ENCODE data around the gene CENPP.

The CENPP gene

DNA sequence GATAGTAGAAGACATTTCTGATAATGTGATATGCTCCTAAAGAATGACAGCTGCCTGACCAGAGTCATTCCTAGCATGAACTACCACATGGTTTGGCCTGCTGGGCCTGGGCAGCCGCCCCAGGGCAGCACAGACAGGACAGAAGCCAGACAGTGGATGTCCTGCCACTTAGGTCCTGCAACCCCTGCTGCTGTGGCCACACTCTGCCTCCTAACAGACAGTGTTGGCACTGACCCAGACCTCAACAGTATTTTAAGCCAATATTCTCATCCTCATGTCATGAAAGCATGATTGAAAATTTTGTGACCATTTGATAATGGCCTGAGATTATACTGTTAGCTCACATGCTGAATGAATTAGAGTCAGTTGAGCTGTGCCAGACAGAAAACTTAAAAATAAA lies 15.8 kb downstream of the CENPP start:
- Histone ChIP-seq H3K36me3 (ENCODE audit: control insufficient read depth, insufficient read depth, low read length) (peaks cover 35% of the 10 kb centered on the region), H3K27me3 (ENCODE audit: control insufficient read depth, insufficient read depth, low read length) (no peaks in the 10 kb centered on the region), H3K4me1 (ENCODE audit: control insufficient read depth, insufficient read depth, low read length) (no peaks in the 10 kb centered on the region), H3K9ac (ENCODE audit: low read length) (no peak overlapping the region), H3K4me3 (ENCODE audit: low read depth, low read length) (no peak overlapping the region), H3K9me3 (ENCODE audit: control insufficient read depth, insufficient read depth, low read depth, low read length) (peaks cover 4% of the 10 kb centered on the region; the same call in 1 of the 2 replicates), H3K27ac (ENCODE audit: low read depth, low read length) (no peak overlapping the region)

DNA sequence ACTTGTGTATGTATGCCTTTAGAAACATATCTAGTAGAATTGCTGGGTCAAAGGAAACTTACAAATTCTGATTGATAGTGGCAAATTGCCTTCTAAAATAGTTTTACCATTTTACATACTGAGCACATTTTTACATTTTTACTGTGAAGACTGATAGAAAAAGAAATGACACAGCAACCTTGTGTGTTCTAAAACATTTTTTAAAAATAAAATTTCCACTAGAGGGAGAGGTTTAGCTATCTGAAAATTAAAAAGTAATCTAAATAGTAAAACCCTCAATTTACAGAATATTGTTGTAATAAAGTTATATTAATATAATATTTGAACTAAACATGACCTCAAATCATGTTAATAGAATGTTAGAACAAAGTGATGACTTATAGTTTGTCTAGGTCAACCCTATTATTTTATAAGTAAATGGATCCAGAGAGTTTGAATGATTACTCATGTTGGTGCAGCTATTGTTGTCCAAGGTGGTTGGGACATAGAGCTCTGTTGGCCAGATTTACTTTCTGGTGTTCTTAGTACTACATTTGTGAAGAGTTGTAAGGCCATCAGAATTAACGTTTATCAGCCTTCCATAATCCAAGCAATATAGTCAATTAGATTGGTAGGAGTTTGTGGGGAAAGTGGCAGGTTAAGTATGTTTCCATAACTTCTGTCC lies 17.2 kb downstream of the CENPP start:
- Histone ChIP-seq H3K4me1 (ENCODE audit: control insufficient read depth, insufficient read depth, low read length) (no peaks in the 10 kb centered on the region), H3K9ac (ENCODE audit: low read length) (no peak overlapping the region), H3K9me3 (ENCODE audit: control insufficient read depth, insufficient read depth, low read depth, low read length) (peaks cover 4% of the 10 kb centered on the region; the same call in 1 of the 2 replicates), H3K27me3 (ENCODE audit: control insufficient read depth, insufficient read depth, low read length) (no peaks in the 10 kb centered on the region), H3K27ac (ENCODE audit: low read depth, low read length) (no peak overlapping the region), H3K4me3 (ENCODE audit: low read depth, low read length) (no peak overlapping the region), H3K36me3 (ENCODE audit: control insufficient read depth, insufficient read depth, low read length) (peaks cover 27% of the 10 kb centered on the region)

DNA sequence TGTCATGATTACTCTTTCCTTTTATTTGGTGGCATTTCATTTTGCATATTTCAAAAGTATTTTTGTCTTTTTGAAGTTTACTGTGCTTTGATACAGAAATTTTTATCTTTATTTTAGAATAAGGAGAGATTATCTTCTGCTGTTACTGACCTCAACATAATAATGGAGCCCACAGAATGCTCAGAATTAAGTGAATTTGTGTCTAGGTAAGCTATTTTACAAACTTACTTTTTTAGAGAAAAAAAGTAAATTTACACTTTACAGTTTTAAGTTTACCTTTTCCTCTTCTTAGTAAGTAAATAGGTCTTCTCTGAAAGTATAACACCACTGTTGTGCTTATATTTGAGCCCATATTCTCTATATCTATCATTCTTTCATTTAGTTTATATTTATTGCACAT lies 19.8 kb downstream of the CENPP start:
- no peak overlapping the region for H3K4me3 ChIP-seq (ENCODE audit: low read depth, low read length)
- no peak overlapping the region for H3K9ac ChIP-seq (ENCODE audit: low read length)
- H3K36me3 ChIP-seq (ENCODE audit: control insufficient read depth, insufficient read depth, low read length), result 0 out of 2 replicates have a peak, but pooled peaks cover 5% of the 10 kb centered on the region
- H3K27me3 ChIP-seq (ENCODE audit: control insufficient read depth, insufficient read depth, low read length), result no peaks in the 10 kb centered on the region
- H3K9me3 ChIP-seq (ENCODE audit: control insufficient read depth, insufficient read depth, low read depth, low read length), result peaks cover 4% of the 10 kb centered on the region; the same call in 1 of the 2 replicates
- H3K4me1 ChIP-seq (ENCODE audit: control insufficient read depth, insufficient read depth, low read length), result no peaks in the 10 kb centered on the region
- H3K27ac ChIP-seq (ENCODE audit: low read depth, low read length), result no peak overlapping the region

DNA sequence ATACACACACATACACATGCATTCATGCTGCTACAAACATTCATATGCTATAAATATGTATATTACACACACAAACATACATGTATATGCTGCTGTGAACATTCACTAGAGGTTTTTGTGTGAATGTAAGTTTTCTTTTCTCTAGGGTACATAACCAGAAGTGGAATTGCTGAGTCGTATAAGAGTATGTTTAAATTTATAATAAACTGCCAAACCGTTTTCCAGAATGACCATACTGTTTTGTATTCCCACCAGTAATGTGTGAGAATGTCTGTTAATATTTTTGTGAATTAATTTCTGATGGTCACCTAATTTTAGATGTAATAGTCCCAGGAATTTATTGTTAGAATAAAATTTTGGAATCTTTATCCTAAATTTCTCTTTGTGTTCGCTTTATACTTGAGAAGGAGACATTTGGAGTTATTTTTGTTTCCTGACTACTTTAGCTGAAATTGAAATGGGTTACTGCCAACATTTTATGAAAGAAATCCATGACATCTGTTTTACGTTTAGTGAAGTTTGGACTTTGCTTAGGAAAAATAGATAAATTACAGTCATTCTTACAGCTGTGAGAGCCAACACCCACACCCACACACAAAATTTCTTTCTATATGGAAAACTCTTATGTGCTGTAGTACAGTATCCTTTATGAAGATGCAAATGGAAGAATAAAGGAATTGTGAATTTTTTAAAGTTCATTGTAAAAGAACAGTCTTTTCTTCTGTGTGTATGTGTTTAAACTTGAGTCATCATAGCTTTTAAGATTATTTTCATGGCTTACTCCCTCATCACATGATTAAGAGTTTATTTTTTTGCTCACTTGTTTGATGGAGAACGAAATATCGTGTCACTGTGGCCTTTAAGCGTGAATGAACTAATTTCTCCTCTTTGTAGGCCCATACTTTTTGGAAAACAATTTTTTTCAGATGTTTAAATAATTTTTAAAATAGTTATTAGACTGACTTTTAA lies 24.3 kb downstream of the CENPP start:
- no peaks in the 10 kb centered on the region for H3K36me3 ChIP-seq (ENCODE audit: control insufficient read depth, insufficient read depth, low read length)

DNA sequence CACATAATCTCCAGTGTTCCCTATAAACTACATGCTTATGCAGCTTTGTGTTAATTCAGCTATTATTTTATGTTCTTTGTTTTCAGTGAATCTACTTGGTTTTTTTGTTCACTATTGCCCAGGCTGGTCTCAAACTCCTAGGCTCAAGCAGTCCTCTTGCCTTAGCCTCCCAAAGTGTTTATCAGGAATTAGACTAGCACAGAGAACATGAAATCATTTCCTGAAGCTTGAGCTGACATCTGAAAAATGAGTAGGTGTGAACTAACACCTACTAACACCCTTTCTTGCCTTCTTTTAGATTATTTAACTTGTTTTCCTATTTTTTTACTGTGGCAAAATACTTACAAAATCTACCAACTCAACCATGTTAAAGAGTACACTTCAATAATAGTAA lies 25.0 kb downstream of the CENPP start:
- Histone ChIP-seq H3K9ac (ENCODE audit: low read length) (no peak overlapping the region), H3K9me3 (ENCODE audit: control insufficient read depth, insufficient read depth, low read depth, low read length) (peaks cover 21% of the 10 kb centered on the region), H3K4me3 (ENCODE audit: low read depth, low read length) (no peak overlapping the region)

More for the DNA sequence above, 24.3 kb downstream of the CENPP start:
- Histone ChIP-seq H3K27ac (ENCODE audit: low read depth, low read length) (no peak overlapping the region), H3K27me3 (ENCODE audit: control insufficient read depth, insufficient read depth, low read length) (no peaks in the 10 kb centered on the region), H3K4me1 (ENCODE audit: control insufficient read depth, insufficient read depth, low read length) (no peaks in the 10 kb centered on the region), H3K4me3 (ENCODE audit: low read depth, low read length) (no peak overlapping the region), H3K9ac (ENCODE audit: low read length) (no peak overlapping the region), H3K9me3 (ENCODE audit: control insufficient read depth, insufficient read depth, low read depth, low read length) (peaks cover 16% of the 10 kb centered on the region)

DNA sequence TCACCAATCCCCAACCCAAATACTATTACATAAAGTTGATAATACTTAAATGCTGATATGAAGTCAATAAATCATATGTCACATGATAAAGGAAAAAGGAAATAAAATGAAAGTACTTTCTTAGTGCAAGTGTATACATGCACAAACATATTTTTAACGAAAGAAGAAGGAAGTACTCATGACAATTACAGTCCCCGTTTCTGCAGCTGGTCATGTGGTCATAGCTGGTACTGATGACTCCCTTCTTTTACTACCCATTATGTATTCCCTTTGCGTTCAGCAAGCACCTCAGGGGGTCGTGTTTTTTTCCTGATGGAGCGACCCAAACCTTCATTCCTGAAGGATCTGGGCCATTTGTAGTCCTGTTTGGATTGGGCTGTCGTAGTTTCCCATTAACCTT lies 27.3 kb downstream of the CENPP start:
- H3K9me3 ChIP-seq (ENCODE audit: control insufficient read depth, insufficient read depth, low read depth, low read length), result peaks cover 30% of the 10 kb centered on the region
- H3K9ac ChIP-seq (ENCODE audit: low read length), result no peak overlapping the region
- H3K27me3 ChIP-seq (ENCODE audit: control insufficient read depth, insufficient read depth, low read length), result no peaks in the 10 kb centered on the region
- no peaks in the 10 kb centered on the region for H3K4me1 ChIP-seq (ENCODE audit: control insufficient read depth, insufficient read depth, low read length)
- no peak overlapping the region for H3K4me3 ChIP-seq (ENCODE audit: low read depth, low read length)
- H3K27ac ChIP-seq (ENCODE audit: low read depth, low read length), result no peak overlapping the region
- no peaks in the 10 kb centered on the region for H3K36me3 ChIP-seq (ENCODE audit: control insufficient read depth, insufficient read depth, low read length)

More for the DNA sequence above, 25.0 kb downstream of the CENPP start:
- H3K4me1 ChIP-seq (ENCODE audit: control insufficient read depth, insufficient read depth, low read length), result no peaks in the 10 kb centered on the region
- no peaks in the 10 kb centered on the region for H3K27me3 ChIP-seq (ENCODE audit: control insufficient read depth, insufficient read depth, low read length)
- no peaks in the 10 kb centered on the region for H3K36me3 ChIP-seq (ENCODE audit: control insufficient read depth, insufficient read depth, low read length)
- H3K27ac ChIP-seq (ENCODE audit: low read depth, low read length), result no peak overlapping the region

DNA sequence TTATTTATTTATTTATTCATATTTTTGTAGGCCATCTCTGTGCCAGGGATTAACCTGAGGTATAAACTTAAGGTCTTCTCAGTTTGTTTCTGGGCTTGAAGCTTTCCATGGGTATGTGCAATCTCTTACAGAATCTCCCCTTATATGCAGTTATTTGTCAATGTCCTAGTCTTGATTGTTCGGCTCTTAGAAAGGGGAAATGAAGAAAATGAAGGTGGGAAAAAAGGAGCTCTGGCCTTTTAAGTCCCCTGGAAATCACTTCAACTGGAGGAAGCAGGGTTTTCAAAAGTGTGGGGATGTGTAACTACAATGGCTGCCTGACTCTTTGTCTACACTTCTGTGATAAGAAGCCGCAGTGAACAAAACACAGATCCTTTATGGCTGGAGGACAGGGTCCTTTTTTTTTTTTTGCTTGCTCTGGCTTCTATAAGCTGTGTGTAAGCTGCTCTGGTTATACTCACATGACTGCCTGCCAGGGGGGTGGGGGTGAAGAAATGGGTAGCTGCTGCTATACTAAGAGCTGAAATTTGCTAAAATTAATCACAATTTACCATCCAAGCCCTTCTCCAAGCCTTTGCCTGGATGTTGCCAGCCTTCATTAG lies 33.7 kb downstream of the CENPP start:
- Histone ChIP-seq H3K4me1 (ENCODE audit: control insufficient read depth, insufficient read depth, low read length) (no peaks in the 10 kb centered on the region), H3K9me3 (ENCODE audit: control insufficient read depth, insufficient read depth, low read depth, low read length) (peaks cover 15% of the 10 kb centered on the region; the same call in 1 of the 2 replicates), H3K9ac (ENCODE audit: low read length) (no peak overlapping the region), H3K27ac (ENCODE audit: low read depth, low read length) (no peak overlapping the region), H3K36me3 (ENCODE audit: control insufficient read depth, insufficient read depth, low read length) (no peaks in the 10 kb centered on the region), H3K4me3 (ENCODE audit: low read depth, low read length) (no peak overlapping the region), H3K27me3 (ENCODE audit: control insufficient read depth, insufficient read depth, low read length) (no peaks in the 10 kb centered on the region)

DNA sequence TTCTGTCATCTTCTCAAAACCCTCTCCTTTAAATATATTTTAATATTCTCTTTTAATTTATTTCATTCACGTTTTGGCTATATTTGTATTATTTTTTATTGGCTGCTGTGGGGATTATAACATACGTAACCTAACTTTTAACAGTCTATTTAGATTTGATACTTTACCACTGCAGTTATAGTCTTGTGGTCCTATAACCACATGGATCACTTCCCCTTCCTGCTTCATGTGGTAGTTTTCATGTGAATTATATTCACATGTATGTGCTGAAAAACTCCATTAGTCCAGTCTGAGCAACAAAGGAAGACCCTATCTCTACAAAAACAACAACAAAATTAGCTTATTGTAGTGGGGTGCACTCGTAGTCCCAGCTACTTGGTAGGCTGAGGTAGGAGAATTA lies 34.3 kb downstream of the CENPP start:
- Histone ChIP-seq H3K36me3 (ENCODE audit: control insufficient read depth, insufficient read depth, low read length) (no peaks in the 10 kb centered on the region), H3K27me3 (ENCODE audit: control insufficient read depth, insufficient read depth, low read length) (no peaks in the 10 kb centered on the region), H3K27ac (ENCODE audit: low read depth, low read length) (no peak overlapping the region), H3K9me3 (ENCODE audit: control insufficient read depth, insufficient read depth, low read depth, low read length) (peaks cover 14% of the 10 kb centered on the region; the same call in 1 of the 2 replicates), H3K4me3 (ENCODE audit: low read depth, low read length) (no peak overlapping the region), H3K9ac (ENCODE audit: low read length) (no peak overlapping the region), H3K4me1 (ENCODE audit: control insufficient read depth, insufficient read depth, low read length) (no peaks in the 10 kb centered on the region)

DNA sequence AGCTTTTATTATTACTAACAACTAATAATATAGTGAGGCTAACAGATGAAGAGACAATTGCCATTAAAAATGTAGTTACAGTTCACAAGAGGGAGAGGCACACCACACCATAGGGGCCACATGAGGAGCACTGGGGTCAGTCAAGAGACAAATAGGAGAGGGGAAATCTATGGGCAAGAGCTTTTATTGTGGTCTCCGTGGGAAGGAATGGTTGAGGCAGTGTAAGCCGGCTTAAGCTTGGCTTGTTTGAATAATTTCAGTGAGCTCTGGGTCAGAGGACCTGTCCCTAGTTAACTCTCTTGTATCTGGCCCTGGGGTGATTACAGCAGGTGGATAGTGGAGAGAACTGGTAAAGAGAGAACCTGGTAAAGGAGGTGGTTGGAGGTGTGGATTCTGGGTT lies 43.3 kb downstream of the CENPP start:
- Histone ChIP-seq H3K36me3 (ENCODE audit: control insufficient read depth, insufficient read depth, low read length) (no peaks in the 10 kb centered on the region), H3K9ac (ENCODE audit: low read length) (no peak overlapping the region), H3K9me3 (ENCODE audit: control insufficient read depth, insufficient read depth, low read depth, low read length) (no peaks in the 10 kb centered on the region; the same call in 1 of the 2 replicates), H3K27me3 (ENCODE audit: control insufficient read depth, insufficient read depth, low read length) (no peaks in the 10 kb centered on the region), H3K27ac (ENCODE audit: low read depth, low read length) (no peak overlapping the region), H3K4me1 (ENCODE audit: control insufficient read depth, insufficient read depth, low read length) (peaks cover 10% of the 10 kb centered on the region), H3K4me3 (ENCODE audit: low read depth, low read length) (no peak overlapping the region)

DNA sequence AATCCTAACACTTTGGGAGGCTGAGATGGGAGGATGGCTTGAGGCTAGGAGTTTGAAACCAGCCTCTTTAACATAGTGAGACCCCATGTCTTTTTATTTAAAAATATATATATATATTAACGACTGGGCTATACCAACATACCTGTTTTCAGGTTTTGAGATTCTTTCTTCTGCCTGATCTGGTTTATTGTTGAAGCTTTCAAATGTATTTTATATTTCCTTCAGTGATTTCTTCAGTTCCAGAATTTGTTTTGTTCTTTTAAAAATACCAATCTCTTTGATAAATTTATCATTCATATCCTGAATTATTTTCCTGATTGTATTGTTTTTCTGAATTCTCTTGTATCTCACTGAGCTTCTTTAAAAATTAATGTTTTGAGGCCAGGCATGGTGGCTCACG lies 47.4 kb downstream of the CENPP start:
- no peaks in the 10 kb centered on the region; the same call in 1 of the 2 replicates for H3K9me3 ChIP-seq (ENCODE audit: control insufficient read depth, insufficient read depth, low read depth, low read length)
- no peak overlapping the region for H3K4me3 ChIP-seq (ENCODE audit: low read depth, low read length)
- H3K9ac ChIP-seq (ENCODE audit: low read length), result no peak overlapping the region
- no peaks in the 10 kb centered on the region for H3K36me3 ChIP-seq (ENCODE audit: control insufficient read depth, insufficient read depth, low read length)
- peaks cover 26% of the 10 kb centered on the region for H3K4me1 ChIP-seq (ENCODE audit: control insufficient read depth, insufficient read depth, low read length)
- no peaks in the 10 kb centered on the region for H3K27me3 ChIP-seq (ENCODE audit: control insufficient read depth, insufficient read depth, low read length)
- no peak overlapping the region for H3K27ac ChIP-seq (ENCODE audit: low read depth, low read length)
